Neuronal stem cell (in vitro differentiated cells): ENCODE results near the gene NRAP.

Experiments
- DNase-seq: peaks from one replicate; pipeline ENCODE4 v3.0.0-alpha.2; 2013; ENCODE audit warnings: low spot score
- H2AFZ ChIP-seq: one replicate; pipeline ENCODE4 v1.6.1; 2013; ENCODE audit warnings: mild to moderate bottlenecking, low read length, inconsistent platforms
- H2AK5ac ChIP-seq: 2 replicates; pipeline ENCODE4 v1.6.1; 2013; ENCODE audit warnings: low read depth, mild to moderate bottlenecking, inconsistent platforms, low read length, moderate library complexity, mixed read lengths
- H2BK120ac ChIP-seq: 2 replicates; pipeline ENCODE4 v1.6.1; 2013; ENCODE audit warnings: low read depth, mild to moderate bottlenecking, inconsistent platforms, low read length, moderate library complexity, mixed read lengths
- H2BK12ac ChIP-seq: one replicate; pipeline ENCODE4 v1.6.1; 2013; ENCODE audit warnings: low read length, inconsistent platforms
- H2BK15ac ChIP-seq: 2 replicates; pipeline ENCODE4 v1.6.1; 2013; ENCODE audit warnings: mild to moderate bottlenecking, low read length, inconsistent platforms, mixed read lengths
- H2BK5ac ChIP-seq: one replicate; pipeline ENCODE4 v1.6.1; 2013; ENCODE audit warnings: inconsistent platforms, mild to moderate bottlenecking, low read length, moderate library complexity
- H3K14ac ChIP-seq: one replicate; pipeline ENCODE4 v1.6.1; 2013; ENCODE audit warnings: low read length, inconsistent platforms
- H3K18ac ChIP-seq: 2 replicates; pipeline ENCODE4 v1.6.1; 2013; ENCODE audit warnings: low read length, inconsistent platforms
- H3K23ac ChIP-seq: 2 replicates; pipeline ENCODE4 v1.6.1; 2013; ENCODE audit warnings: low read depth, mild to moderate bottlenecking, mixed read lengths, low read length, inconsistent platforms; ENCODE audit not compliant: poor library complexity
- H3K27ac ChIP-seq: replicated peaks from 3 replicates; pipeline ENCODE4 v1.5.1; 2013; ENCODE audit warnings: low read length, inconsistent platforms
- H3K27me3 ChIP-seq, 3 experiments: 2 replicates each; pipeline ENCODE4 v1.6.1; 2013; ENCODE audit warnings: low read length in 3 of 3, mild to moderate bottlenecking in 2 of 3, inconsistent platforms in 1 of 3, low read depth in 1 of 3, mixed read lengths in 1 of 3, moderate library complexity in 1 of 3; ENCODE audit not compliant: control insufficient read depth in 3 of 3, insufficient read depth in 3 of 3
- H3K36me3 ChIP-seq, 2 donors: replicated peaks in 1 of 2; 2 replicates each; pipeline ENCODE4 v1.6.1; 2013; ENCODE audit warnings: low read length in 2 of 2; ENCODE audit not compliant: control insufficient read depth in 2 of 2, insufficient read depth in 2 of 2
- H3K4ac ChIP-seq: 2 replicates; pipeline ENCODE4 v1.6.1; 2013; ENCODE audit warnings: inconsistent platforms, mild to moderate bottlenecking, low read length, moderate library complexity
- H3K4me1 ChIP-seq, 2 donors: 1 replicate in 1 of 2; 2 replicates in 1 of 2; pipeline ENCODE4 v1.6.1; 2013; ENCODE audit warnings: low read length in 2 of 2, low read depth in 1 of 2; ENCODE audit not compliant: control insufficient read depth in 2 of 2, insufficient read depth in 1 of 2
- H3K4me2 ChIP-seq: one replicate; pipeline ENCODE4 v1.6.1; 2013; ENCODE audit warnings: mild to moderate bottlenecking, low read length, inconsistent platforms; ENCODE audit not compliant: insufficient read depth, poor library complexity, severe bottlenecking
- H3K4me3 ChIP-seq, 2 donors: 2 replicates each; pipeline ENCODE4 v1.5.1; 2013; ENCODE audit warnings: low read length in 2 of 2, mild to moderate bottlenecking in 2 of 2, inconsistent platforms in 1 of 2, moderate library complexity in 1 of 2
- H3K79me1 ChIP-seq: one replicate; pipeline ENCODE4 v1.6.1; 2013; ENCODE audit warnings: low read depth, mild to moderate bottlenecking, inconsistent platforms, low read length, moderate library complexity
- H3K9ac ChIP-seq: one replicate; pipeline ENCODE4 v1.6.1; 2013; ENCODE audit warnings: mild to moderate bottlenecking, low read depth, low read length, inconsistent platforms; ENCODE audit not compliant: poor library complexity
- H3K9me3 ChIP-seq, 2 donors: replicated peaks in 1 of 2; 2 replicates each; pipeline versions ENCODE3 to v1.6.1; 2013; ENCODE audit warnings: low read length in 2 of 2, mild to moderate bottlenecking in 2 of 2, inconsistent platforms in 1 of 2, low read depth in 1 of 2, mixed read lengths in 1 of 2, moderate library complexity in 1 of 2; ENCODE audit not compliant: control insufficient read depth in 2 of 2, insufficient read depth in 1 of 2
- H4K8ac ChIP-seq: one replicate; pipeline ENCODE4 v1.6.1; 2013; ENCODE audit warnings: low read depth, mild to moderate bottlenecking, inconsistent platforms, low read length, moderate library complexity
- H4K91ac ChIP-seq: one replicate; pipeline ENCODE4 v1.6.1; 2013; ENCODE audit warnings: low read length, low read depth, mild to moderate bottlenecking, inconsistent platforms; ENCODE audit not compliant: poor library complexity
- WGBS, 2 donors: extraction: QIAGEN DNeasy Blood & Tissue Kit; methylation state at CpG; one replicate each; pipeline ENCODE4 v1.1.7; 2013; ENCODE audit warnings: missing lambda C conversion rate in 2 of 2, mixed read lengths in 1 of 2; ENCODE audit not compliant: insufficient read length in 2 of 2, insufficient replicate concordance in 1 of 2; ENCODE audit errors: extremely low coverage in 2 of 2; 5-methylcytosine and 5-hydroxymethylcytosine counted together

NRAP gene

GRCh38 chr10:113552014-113552413, 111.8 kb downstream of the NRAP start:
- no peak overlapping the region for H2BK120ac ChIP-seq
- H3K9ac ChIP-seq, result no peak overlapping the region
- no peak overlapping the region for H2BK5ac ChIP-seq
- no peak overlapping the region for H4K91ac ChIP-seq
- H2AK5ac ChIP-seq, result no peak overlapping the region
- H4K8ac ChIP-seq, result no peak overlapping the region
- H2BK12ac ChIP-seq, result no peak overlapping the region
- H3K36me3 ChIP-seq, result no peaks in the 10 kb centered on the region
- DNase-seq, result no peak
- H3K4me1 ChIP-seq, result peaks cover 0 to 12% of the 10 kb centered on the region in 2 donors
- H3K18ac ChIP-seq, result no peak overlapping the region
- H3K27me3 ChIP-seq, result peaks cover 0 to 26% (median 0%) of the 10 kb centered on the region in 3 experiments
- H3K27ac ChIP-seq, result no peak overlapping the region
- H3K14ac ChIP-seq, result no peak overlapping the region
- H3K4ac ChIP-seq, result no peak overlapping the region
- H3K23ac ChIP-seq, result no peak overlapping the region
- H3K79me1 ChIP-seq, result no peaks in the 10 kb centered on the region
- whole genome bisulfite sequencing, 2 donors, result no CpG with 5 or more reads among the region's 3 CpGs
- H3K4me3 ChIP-seq, result no peak overlapping the region
- no peak overlapping the region for H2BK15ac ChIP-seq
- H3K4me2 ChIP-seq, result no peak overlapping the region
- H2AFZ ChIP-seq, result no peak overlapping the region
- no peaks in the 10 kb centered on the region for H3K9me3 ChIP-seq

- Histone ChIP-seq H2AK5ac (no peak overlapping the region), H3K36me3 (no peaks in the 10 kb centered on the region), H3K18ac (no peak overlapping the region), H3K27me3 (peaks cover 0 to 15% (median 0%) of the 10 kb centered on the region in 3 experiments), H3K4me3 (no peak overlapping the region), H3K9me3 (no peaks in the 10 kb centered on the region), H3K4ac (no peak overlapping the region), H4K91ac (no peak overlapping the region), H3K9ac (no peak overlapping the region), H2BK5ac (no peak overlapping the region), H2BK120ac (no peak overlapping the region), H2BK12ac (no peak overlapping the region), H3K14ac (no peak overlapping the region), H3K27ac (no peak overlapping the region), H3K4me2 (no peak overlapping the region), H3K23ac (no peak overlapping the region), H2BK15ac (no peak overlapping the region), H3K4me1 (peaks cover 0 to 4% of the 10 kb centered on the region in 2 donors), H4K8ac (no peak overlapping the region), H2AFZ (peak overlapping the region; percentile 78), H3K79me1 (no peaks in the 10 kb centered on the region)
- no peak for DNase-seq
- no CpG with 5 or more reads among the region's 6 CpGs for WGBS, 2 donors
Measured at GRCh38 chr10:113550365-113550764, 113.5 kb downstream of the NRAP start.

- Histone ChIP-seq H4K91ac (no peak overlapping the region), H2BK12ac (no peak overlapping the region), H2BK120ac (no peak overlapping the region), H3K9me3 (no peaks in the 10 kb centered on the region), H3K14ac (no peak overlapping the region), H4K8ac (no peak overlapping the region), H3K4ac (no peak overlapping the region), H3K27me3 (peaks cover 0 to 11% (median 0%) of the 10 kb centered on the region in 3 experiments), H3K4me2 (no peak overlapping the region), H2BK15ac (no peak overlapping the region), H3K36me3 (no peaks in the 10 kb centered on the region), H3K4me1 (no peaks in the 10 kb centered on the region), H3K4me3 (no peak overlapping the region), H3K9ac (no peak overlapping the region), H2BK5ac (no peak overlapping the region), H3K23ac (no peak overlapping the region), H3K27ac (no peak overlapping the region), H3K18ac (no peak overlapping the region), H2AK5ac (no peak overlapping the region), H2AFZ (peak overlapping the region; percentile 78), H3K79me1 (no peaks in the 10 kb centered on the region)
- no CpG with 5 or more reads among the region's 6 CpGs for WGBS, 2 donors
- no peak for DNase-seq
Measured at GRCh38 chr10:113549856-113550255, 114.0 kb downstream of the NRAP start.

GRCh38 chr10:113547426-113547825, 116.4 kb downstream of the NRAP start:
- H3K36me3 ChIP-seq, result no peaks in the 10 kb centered on the region
- no peak overlapping the region for H2AFZ ChIP-seq
- no peak overlapping the region for H2BK5ac ChIP-seq
- H3K18ac ChIP-seq, result peak overlapping the region; percentile 16
- no peak overlapping the region for H2BK12ac ChIP-seq
- no peak overlapping the region for H4K91ac ChIP-seq
- no peak overlapping the region for H2BK15ac ChIP-seq
- no peak overlapping the region for H2AK5ac ChIP-seq
- no peaks in the 10 kb centered on the region for H3K9me3 ChIP-seq
- no peak overlapping the region for H3K23ac ChIP-seq
- no peak overlapping the region for H3K4me3 ChIP-seq
- no peak overlapping the region for H3K9ac ChIP-seq
- no peaks in the 10 kb centered on the region for H3K79me1 ChIP-seq
- no peak overlapping the region for H4K8ac ChIP-seq
- no peak overlapping the region for H2BK120ac ChIP-seq
- peaks cover 0 to under 1% (median 0%) of the 10 kb centered on the region in 3 experiments for H3K27me3 ChIP-seq
- H3K14ac ChIP-seq, result no peak overlapping the region
- no peak for DNase-seq
- H3K27ac ChIP-seq, result no peak overlapping the region
- no CpG with 5 or more reads among the region's 2 CpGs for WGBS, 2 donors
- no peak overlapping the region for H3K4me2 ChIP-seq
- no peaks in the 10 kb centered on the region for H3K4me1 ChIP-seq
- H3K4ac ChIP-seq, result no peak overlapping the region
